Ishikawa (cell line): Measurements from ENCODE around the gene DRC7.

ENCODE experiments used
- CEBPB ChIP-seq: IDR thresholded peaks from 2 replicates; pipeline ENCODE4 v1.6.1; 2012
- CREB1 ChIP-seq: IDR thresholded peaks from 2 replicates; pipeline ENCODE4 v1.6.1; 2012; ENCODE audit warnings: low read depth
- EGR1 ChIP-seq: IDR thresholded peaks from 2 replicates; pipeline ENCODE4 v1.6.1; 2012
- EP300 ChIP-seq: IDR thresholded peaks from 2 replicates; pipeline ENCODE4 v1.6.1; 2012; ENCODE audit warnings: borderline replicate concordance
- FOXM1 ChIP-seq: IDR thresholded peaks from 2 replicates; pipeline ENCODE4 v1.6.1; 2012; ENCODE audit warnings: low read depth, borderline replicate concordance
- MAX ChIP-seq: IDR thresholded peaks from 2 replicates; pipeline ENCODE4 v1.6.1; 2012
- NFIC ChIP-seq: IDR thresholded peaks from 2 replicates; pipeline ENCODE4 v1.6.1; 2012
- RAD21 ChIP-seq: IDR thresholded peaks from 2 replicates; pipeline ENCODE4 v1.6.1; 2012; ENCODE audit warnings: low read depth
- REST ChIP-seq: IDR thresholded peaks from 2 replicates; pipeline ENCODE4 v1.6.1; 2012; ENCODE audit warnings: low read depth, mild to moderate bottlenecking
- TAF1 ChIP-seq: IDR thresholded peaks from 2 replicates; pipeline ENCODE4 v1.6.1; 2012; ENCODE audit warnings: low read depth, mild to moderate bottlenecking
- TCF12 ChIP-seq: IDR thresholded peaks from 2 replicates; pipeline ENCODE4 v1.6.1; 2012; ENCODE audit warnings: low read depth
- TEAD4 ChIP-seq: IDR thresholded peaks from 2 replicates; pipeline ENCODE4 v1.6.1; 2012
- USF1 ChIP-seq: IDR thresholded peaks from 2 replicates; pipeline ENCODE4 v1.6.1; 2012
- YY1 ChIP-seq: IDR thresholded peaks from 2 replicates; pipeline ENCODE4 v1.6.1; 2012; ENCODE audit warnings: low read depth
- ZBTB7A ChIP-seq: IDR thresholded peaks from 2 replicates; pipeline ENCODE4 v1.6.1; 2012; ENCODE audit warnings: low read depth

DRC7 gene

GRCh38 chr16:57698812-57699405, 4.3 kb downstream of the DRC7 start:
- TF ChIP-seq FOXM1 = no peak
- TF ChIP-seq ZBTB7A = no peak
- TF ChIP-seq EGR1 = no peak
- no peak for TF ChIP-seq EP300
- TF ChIP-seq TEAD4 = no peak

GRCh38 chr16:57699481-57699880, 4.9 kb downstream of the DRC7 start:
- TF ChIP-seq EGR1 = no peak
- TF ChIP-seq ZBTB7A = no peak
- no peak for TF ChIP-seq YY1
- no peak for TF ChIP-seq CEBPB
- no peak for TF ChIP-seq TEAD4

- TF ChIP-seq NFIC (no peak), USF1 (no peak)
Observed at GRCh38 chr16:57699899-57700298, 5.3 kb downstream of the DRC7 start.

- TF ChIP-seq TAF1 (no peak), TEAD4 (no peak), MAX (no peak), USF1 (no peak), EGR1 (no peak), REST (no peak)
Observed at GRCh38 chr16:57700781-57701551, 6.4 kb downstream of the DRC7 start.

GRCh38 chr16:57701759-57702371, 7.3 kb downstream of the DRC7 start:
- TF ChIP-seq MAX (no peak), FOXM1 (no peak), CEBPB (no peak), USF1 (no peak), EGR1 (no peak), TEAD4 (no peak), TAF1 (no peak), NFIC (no peak), YY1 (no peak), TCF12 (no peak), ZBTB7A (no peak), CREB1 (no peak), RAD21 (no peak), REST (no peak)

GRCh38 chr16:57703416-57704010, 8.9 kb downstream of the DRC7 start:
- no peak for TF ChIP-seq FOXM1
- no peak for TF ChIP-seq CEBPB
- no peak for TF ChIP-seq EGR1
- no peak for TF ChIP-seq TCF12
- TF ChIP-seq ZBTB7A = no peak
- no peak for TF ChIP-seq EP300
- no peak for TF ChIP-seq REST
- no peak for TF ChIP-seq TAF1
